HCT116 (cell line): ENCODE measurements around the gene CCDC148. TPM values are rescaled to one million over a fixed set of nuclear protein-coding genes. Genes with fewer than 3 reads are reported as not detected.

Experiments
- ATAC-seq: fragments of 200-7000 bp; cut with Tn5 transposase; 2 replicates; pipeline ENCODE4 v1.9.1; 2020; ENCODE audit warnings: mild to moderate bottlenecking, moderate library complexity
- BruUV-seq: library from RNA; stranded (reverse); fragments of 400-500 nt; replicated peaks from 2 replicates; lab custom pipeline; 2021; lab: Mats Ljungman, UMichigan
- CTCF ChIA-PET: fragments of 300-600 bp; sonication (Branson Sonifier 250); formaldehyde crosslinking; loops from one replicate; lab custom pipeline; 2021; ENCODE audit warnings: antibody characterized with exemption; lab: Charles Lee
- POLR2A ChIA-PET: fragments of 300-600, 350-600 bp; sonication (Branson Sonifier 250); formaldehyde crosslinking; loops from one replicate; lab custom pipeline; 2021; ENCODE audit warnings: antibody characterized with exemption; lab: Charles Lee
- RAD21 ChIA-PET, 2 experiments: fragments of 300-600 bp; sonication (Branson Sonifier 250); formaldehyde crosslinking; loops; one replicate each; lab custom pipeline; 2023; ENCODE audit warnings: low total read pairs in 2 of 2; ENCODE audit not compliant: uncharacterized antibody in 2 of 2, unreplicated experiment in 2 of 2, low non-redundant PET in 1 of 2; lab: Charles Lee
- DNase-seq: peaks from one replicate; pipeline ENCODE4 v3.0.0-alpha.2; 2010; ENCODE audit warnings: low read depth, low spot score
- H2AFZ ChIP-seq: fragments of 200-600 bp; shearing (Covaris generic), sonication (generic); 2 replicates; pipeline ENCODE4 v1.6.1; 2017; ENCODE audit warnings: low read depth, mixed run types, mixed read lengths, antibody characterized with exemption, low read length; ENCODE audit not compliant: poor library complexity, severe bottlenecking
- H3K27ac ChIP-seq: 2 replicates; pipeline ENCODE4 v1.5.1; 2012; ENCODE audit warnings: low read depth, low read length
- H3K27me3 ChIP-seq: fragments of 200-600 bp; sonication (generic); 2 replicates; pipeline ENCODE4 v1.6.1; 2016; ENCODE audit warnings: mixed run types, low read length, mixed read lengths; ENCODE audit not compliant: insufficient read depth
- H3K36me3 ChIP-seq, 2 experiments: fragments of 200-500 bp in 1 of 2; fragments of 200-600 bp in 1 of 2; sonication (Bioruptor generic) in 1 of 2; sonication (generic) in 1 of 2; 2 replicates each; pipeline versions ENCODE4 v1.5.1 to v1.6.1; 2014 to 2016; ENCODE audit warnings: low read length in 2 of 2, inconsistent platforms in 1 of 2, mixed read lengths in 1 of 2, mixed run types in 1 of 2; ENCODE audit not compliant: insufficient read depth in 2 of 2, control insufficient read depth in 1 of 2
- H3K4me1 ChIP-seq, 2 experiments: fragments of 200-600 bp in 1 of 2; sonication (generic) in 1 of 2; 2 replicates each; pipeline versions ENCODE4 v1.5.1 to v1.6.1; 2012 to 2017; ENCODE audit warnings: low read length in 2 of 2, inconsistent platforms in 1 of 2, mild to moderate bottlenecking in 1 of 2, mixed read lengths in 1 of 2, mixed run types in 1 of 2, moderate library complexity in 1 of 2; ENCODE audit not compliant: insufficient read depth in 2 of 2, control insufficient read depth in 1 of 2
- H3K4me2 ChIP-seq: fragments of 200-600 bp; sonication (generic); 2 replicates; pipeline ENCODE4 v1.6.1; 2017; ENCODE audit warnings: mixed run types, low read length, mixed read lengths
- H3K4me3 ChIP-seq, 2 experiments: fragments of 200-600 bp in 1 of 2; sonication (generic) in 1 of 2; replicated peaks in 1 of 2; 2 replicates each; pipeline ENCODE4 v1.5.1; 2011 to 2016; ENCODE audit warnings: low read length in 2 of 2, control low read depth in 1 of 2, low read depth in 1 of 2, mild to moderate bottlenecking in 1 of 2, mixed read lengths in 1 of 2, mixed run types in 1 of 2
- H3K79me2 ChIP-seq: fragments of 200-600 bp; sonication (generic); 2 replicates; pipeline ENCODE4 v1.6.1; 2017; ENCODE audit warnings: mild to moderate bottlenecking, mixed run types, low read length, moderate library complexity, mixed read lengths; ENCODE audit not compliant: insufficient read depth
- H3K9ac ChIP-seq: fragments of 200-600 bp; sonication (generic); 2 replicates; pipeline ENCODE4 v1.6.1; 2016; ENCODE audit warnings: low read length, mixed read lengths
- H3K9me2 ChIP-seq: fragments of 200-600 bp; sonication (generic), shearing (Covaris generic); 2 replicates; pipeline ENCODE4 v1.6.1; 2017; ENCODE audit warnings: mixed run types, mild to moderate bottlenecking, moderate library complexity; ENCODE audit not compliant: insufficient read depth
- H3K9me3 ChIP-seq, 2 experiments: fragments of 200-500 bp in 1 of 2; fragments of 200-600 bp in 1 of 2; sonication (Bioruptor generic) in 1 of 2; sonication (generic) in 1 of 2; 2 replicates each; pipeline ENCODE4 v1.6.1; 2014 to 2017; ENCODE audit warnings: low read length in 2 of 2, mixed read lengths in 2 of 2, inconsistent platforms in 1 of 2, low read depth in 1 of 2, mild to moderate bottlenecking in 1 of 2, mixed run types in 1 of 2, moderate library complexity in 1 of 2; ENCODE audit not compliant: control insufficient read depth in 1 of 2, insufficient read depth in 1 of 2
- H4K20me1 ChIP-seq: fragments of 200-600 bp; sonication (generic), shearing (Covaris generic); 2 replicates; pipeline ENCODE4 v1.6.1; 2017; ENCODE audit warnings: mixed run types, mild to moderate bottlenecking, moderate library complexity; ENCODE audit not compliant: insufficient read depth
- CEBPB ChIP-seq: IDR thresholded peaks from 2 replicates; pipeline ENCODE4 v1.6.1; 2012; ENCODE audit warnings: low read depth
- EGR1 ChIP-seq: IDR thresholded peaks from 2 replicates; pipeline ENCODE4 v1.6.1; 2012; ENCODE audit warnings: low read depth
- ELF1 ChIP-seq: IDR thresholded peaks from 2 replicates; pipeline ENCODE4 v1.6.1; 2012; ENCODE audit warnings: low read depth, borderline replicate concordance
- EZH2 ChIP-seq: fragments of 200-600 bp; sonication (generic); IDR thresholded peaks from 2 replicates; pipeline ENCODE4 v1.6.1; 2017; ENCODE audit warnings: antibody characterized with exemption, mixed run types
- EZH2phosphoT487 ChIP-seq: fragments of 200-600 bp; IDR thresholded peaks from 2 replicates; pipeline ENCODE4 v1.6.1; 2018; ENCODE audit warnings: antibody characterized with exemption, borderline replicate concordance
- FOSL1 ChIP-seq: IDR thresholded peaks from 2 replicates; pipeline ENCODE4 v1.6.1; 2012; ENCODE audit warnings: low read depth
- MAX ChIP-seq: IDR thresholded peaks from 2 replicates; pipeline ENCODE4 v1.6.1; 2012
- POLR2A ChIP-seq: IDR thresholded peaks from 2 replicates; pipeline ENCODE4 v1.7.0; 2011; ENCODE audit warnings: borderline replicate concordance; ENCODE audit not compliant: insufficient read depth, insufficient read length; ENCODE audit errors: extremely low read depth
- SIN3A ChIP-seq: IDR thresholded peaks from 2 replicates; pipeline ENCODE4 v1.6.1; 2012; ENCODE audit warnings: low read depth
- SP1 ChIP-seq: IDR thresholded peaks from 2 replicates; pipeline ENCODE4 v1.6.1; 2012; ENCODE audit warnings: low read depth
- TCF7L2 ChIP-seq: IDR thresholded peaks from 2 replicates; pipeline ENCODE4 v1.7.0; 2011; ENCODE audit warnings: borderline replicate concordance, inconsistent platforms; ENCODE audit not compliant: insufficient read depth, insufficient read length; ENCODE audit errors: extremely low read depth
- YY1 ChIP-seq: IDR thresholded peaks from 2 replicates; pipeline ENCODE4 v1.6.1; 2011; ENCODE audit warnings: low read length, low read depth, moderate library complexity, mild to moderate bottlenecking; ENCODE audit not compliant: insufficient replicate concordance; ENCODE audit errors: extremely low read depth
- ZFX ChIP-seq: fragments of 450-650 bp; IDR thresholded peaks from 2 replicates; pipeline ENCODE4 v1.6.1; 2017
- intact Hi-C: fragments of 100-400 bp; cut with micrococcal nuclease; formaldehyde crosslinking; loops from 2 replicates; pipeline ENCODE4 v1.10.0; 2022
- total RNA-seq: library from RNA; stranded (reverse); gene quantifications from one replicate; pipeline ENCODE4 v1.2.1, GENCODE V29; 2021; ENCODE audit not compliant: unreplicated experiment
- TF ChIP-seq, protein P1 (sequence below), 3 experiments: fragments of 200-600 bp in 1 of 3; sonication (generic) in 1 of 3; IDR thresholded peaks in 2 of 3; conservative IDR thresholded peaks in 1 of 3; 2 replicates each; pipeline ENCODE4 v1.5.1; 2012 to 2017; ENCODE audit warnings: low read depth in 2 of 3, low read length in 2 of 3, antibody characterized with exemption in 1 of 3, borderline replicate concordance in 1 of 3, control low read depth in 1 of 3, mild to moderate bottlenecking in 1 of 3, mixed read lengths in 1 of 3, mixed run types in 1 of 3, moderate library complexity in 1 of 3; ENCODE audit not compliant: insufficient read depth in 1 of 3
- TF ChIP-seq, protein P2 (sequence below): IDR thresholded peaks from 2 replicates; pipeline ENCODE4 v1.6.1; 2012

Gene CCDC148
- total RNA-seq, 1 experiment from 2014 or later, result 0.59 TPM

DNA sequence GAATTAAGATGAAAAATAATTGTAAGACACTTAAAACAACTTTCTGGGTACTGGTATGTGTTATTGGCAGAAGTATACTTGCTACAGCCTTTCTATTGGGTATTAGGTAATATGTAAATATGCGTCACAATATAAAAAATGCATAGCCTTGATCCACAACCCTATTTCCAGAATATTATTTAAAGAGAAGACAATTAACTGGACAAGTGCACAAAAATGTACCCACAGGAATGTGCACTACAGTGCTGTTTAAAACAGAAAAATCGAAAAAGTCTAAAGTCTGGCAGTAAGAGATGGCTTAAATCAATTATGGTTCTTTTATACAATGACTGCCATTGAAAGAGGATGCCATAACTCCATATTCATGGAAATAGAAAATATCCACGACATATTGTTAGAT lies 205.2 kb downstream of the CCDC148 start (continued):
- TF ChIP-seq, protein P1, sequence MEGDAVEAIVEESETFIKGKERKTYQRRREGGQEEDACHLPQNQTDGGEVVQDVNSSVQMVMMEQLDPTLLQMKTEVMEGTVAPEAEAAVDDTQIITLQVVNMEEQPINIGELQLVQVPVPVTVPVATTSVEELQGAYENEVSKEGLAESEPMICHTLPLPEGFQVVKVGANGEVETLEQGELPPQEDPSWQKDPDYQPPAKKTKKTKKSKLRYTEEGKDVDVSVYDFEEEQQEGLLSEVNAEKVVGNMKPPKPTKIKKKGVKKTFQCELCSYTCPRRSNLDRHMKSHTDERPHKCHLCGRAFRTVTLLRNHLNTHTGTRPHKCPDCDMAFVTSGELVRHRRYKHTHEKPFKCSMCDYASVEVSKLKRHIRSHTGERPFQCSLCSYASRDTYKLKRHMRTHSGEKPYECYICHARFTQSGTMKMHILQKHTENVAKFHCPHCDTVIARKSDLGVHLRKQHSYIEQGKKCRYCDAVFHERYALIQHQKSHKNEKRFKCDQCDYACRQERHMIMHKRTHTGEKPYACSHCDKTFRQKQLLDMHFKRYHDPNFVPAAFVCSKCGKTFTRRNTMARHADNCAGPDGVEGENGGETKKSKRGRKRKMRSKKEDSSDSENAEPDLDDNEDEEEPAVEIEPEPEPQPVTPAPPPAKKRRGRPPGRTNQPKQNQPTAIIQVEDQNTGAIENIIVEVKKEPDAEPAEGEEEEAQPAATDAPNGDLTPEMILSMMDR (IDR thresholded peaks at IDR 0.05 in 2 of 3, conservative IDR thresholded peaks at IDR 0.05 in 1 of 3; ENCODE audit: borderline replicate concordance in 1 of 3, insufficient read depth in 1 of 3, low read depth in 2 of 3, low read length in 2 of 3), result no peak
- no peak for TF ChIP-seq EGR1
- TF ChIP-seq, all 23 proteins: peak for 0

GRCh38 chr2:158243392-158243791 lies 213.2 kb downstream of the CCDC148 start:
- Histone ChIP-seq H4K20me1 (no peaks in the 10 kb centered on the region), H3K27ac (no peak overlapping the region), H3K27me3 (no peaks in the 10 kb centered on the region), H3K36me3 (no peaks in the 10 kb centered on the region), H3K9me2 (no peaks in the 10 kb centered on the region), H3K4me1 (no peaks in the 10 kb centered on the region; a peak in 1 of 4 replicates), H3K9me3 (no peaks in the 10 kb centered on the region), H2AFZ (no peak overlapping the region), H3K4me3 (no peak overlapping the region), H3K4me2 (no peak overlapping the region), H3K79me2 (no peaks in the 10 kb centered on the region), H3K9ac (no peak overlapping the region)
- ChIA-PET CTCF (no interaction called here), RAD21 (no interaction called here), POLR2A (no interaction called here)
- DNase-seq, result no peak
- ATAC-seq, result no peak
- TF ChIP-seq TCF7L2 (no peak), EZH2 (no peak), SP1 (no peak), FOSL1 (no peak), SIN3A (no peak), ZFX (no peak), POLR2A (no peak), EZH2phosphoT487 (no peak), ELF1 (no peak), YY1 (no peak), MAX (no peak), CEBPB (no peak)
- TF ChIP-seq, protein P2, sequence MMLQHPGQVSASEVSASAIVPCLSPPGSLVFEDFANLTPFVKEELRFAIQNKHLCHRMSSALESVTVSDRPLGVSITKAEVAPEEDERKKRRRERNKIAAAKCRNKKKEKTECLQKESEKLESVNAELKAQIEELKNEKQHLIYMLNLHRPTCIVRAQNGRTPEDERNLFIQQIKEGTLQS, result no peak
- TF ChIP-seq, protein P1 (IDR thresholded peaks at IDR 0.05 in 2 of 3, conservative IDR thresholded peaks at IDR 0.05 in 1 of 3; ENCODE audit: borderline replicate concordance in 1 of 3, insufficient read depth in 1 of 3, low read depth in 2 of 3, low read length in 2 of 3), result no peak
- intact Hi-C loops, result no loop called here
- BruUV-seq, result no TSS peak
